OCI-LY1 (cell line): ENCODE data around the gene APBA1.

Experiments used
- H2AFZ ChIP-seq: fragments of 200-600 bp; sonication (generic), shearing (Covaris generic); 2 replicates; pipeline ENCODE4 v1.6.0; 2014; ENCODE audit warnings: antibody characterized with exemption, mild to moderate bottlenecking, low read length
- H3F3A ChIP-seq: fragments of 200-600 bp; sonication (generic), shearing (Covaris generic); 2 replicates; pipeline ENCODE4 v1.6.0; 2014; ENCODE audit warnings: mild to moderate bottlenecking, antibody characterized with exemption, low read length, moderate library complexity; ENCODE audit not compliant: insufficient read depth
- H3K27ac ChIP-seq: fragments of 200-600 bp; sonication (generic); 2 replicates; pipeline ENCODE4 v1.5.1; 2014; ENCODE audit warnings: low read length, mixed run types, mild to moderate bottlenecking, low read depth; ENCODE audit not compliant: poor library complexity, severe bottlenecking
- H3K27me3 ChIP-seq: fragments of 200-600 bp; sonication (generic); 2 replicates; pipeline ENCODE4 v1.6.0; 2014; ENCODE audit warnings: antibody characterized with exemption, mild to moderate bottlenecking, low read length, moderate library complexity; ENCODE audit not compliant: insufficient read depth
- H3K36me3 ChIP-seq: fragments of 200-600 bp; sonication (generic); 2 replicates; pipeline ENCODE4 v1.6.1; 2014; ENCODE audit warnings: mild to moderate bottlenecking, antibody characterized with exemption, low read length, moderate library complexity, mixed read lengths; ENCODE audit not compliant: insufficient read depth
- H3K4me1 ChIP-seq: fragments of 200-600 bp; sonication (generic); 2 replicates; pipeline ENCODE4 v1.5.1; 2014; ENCODE audit warnings: mild to moderate bottlenecking, low read length, moderate library complexity; ENCODE audit not compliant: insufficient read depth, severe bottlenecking
- H3K4me2 ChIP-seq: fragments of 200-600 bp; sonication (generic), shearing (Covaris generic); 2 replicates; pipeline ENCODE4 v1.6.1; 2014; ENCODE audit warnings: low read length
- H3K4me3 ChIP-seq: fragments of 200-600 bp; sonication (generic); 2 replicates; pipeline ENCODE4 v1.5.1; 2014; ENCODE audit warnings: low read length, low read depth, mild to moderate bottlenecking, mixed read lengths; ENCODE audit not compliant: poor library complexity, severe bottlenecking
- H3K79me2 ChIP-seq: fragments of 200-600 bp; shearing (Covaris generic); 2 replicates; pipeline ENCODE4 v1.6.1; 2016; ENCODE audit warnings: mixed run types, low read length, mixed read lengths; ENCODE audit not compliant: insufficient read depth
- H3K9ac ChIP-seq: fragments of 200-600 bp; sonication (generic), shearing (Covaris generic); 2 replicates; pipeline ENCODE4 v1.6.1; 2014; ENCODE audit warnings: mild to moderate bottlenecking, low read length, mixed read lengths
- H3K9me2 ChIP-seq: fragments of 200-600 bp; sonication (generic), shearing (Covaris generic); 2 replicates; pipeline ENCODE4 v1.6.1; 2014; ENCODE audit warnings: low read depth, mild to moderate bottlenecking, low read length, mixed read lengths
- H3K9me3 ChIP-seq: fragments of 200-600 bp; shearing (Covaris generic); 2 replicates; pipeline ENCODE4 v1.6.1; 2014; ENCODE audit warnings: low read length, mixed read lengths
- H4K20me1 ChIP-seq: fragments of 200-600 bp; sonication (generic), shearing (Covaris generic); 2 replicates; pipeline ENCODE4 v1.6.0; 2016; ENCODE audit warnings: mild to moderate bottlenecking, low read length; ENCODE audit not compliant: insufficient read depth
- EZH2 ChIP-seq: fragments of 200-600 bp; sonication (generic), shearing (Covaris generic); IDR thresholded peaks from 2 replicates; pipeline ENCODE4 v1.8.0; 2017; ENCODE audit warnings: borderline replicate concordance, mixed run types, mild to moderate bottlenecking, antibody characterized with exemption, low read length, moderate library complexity, mixed read lengths
- TF ChIP-seq, protein P1 (sequence below): fragments of 200-600 bp; sonication (generic), shearing (Covaris generic); IDR thresholded peaks from 2 replicates; pipeline ENCODE4 v1.5.1; 2017; ENCODE audit warnings: mild to moderate bottlenecking, antibody characterized with exemption, low read length, moderate library complexity, mixed read lengths

The APBA1 gene

DNA sequence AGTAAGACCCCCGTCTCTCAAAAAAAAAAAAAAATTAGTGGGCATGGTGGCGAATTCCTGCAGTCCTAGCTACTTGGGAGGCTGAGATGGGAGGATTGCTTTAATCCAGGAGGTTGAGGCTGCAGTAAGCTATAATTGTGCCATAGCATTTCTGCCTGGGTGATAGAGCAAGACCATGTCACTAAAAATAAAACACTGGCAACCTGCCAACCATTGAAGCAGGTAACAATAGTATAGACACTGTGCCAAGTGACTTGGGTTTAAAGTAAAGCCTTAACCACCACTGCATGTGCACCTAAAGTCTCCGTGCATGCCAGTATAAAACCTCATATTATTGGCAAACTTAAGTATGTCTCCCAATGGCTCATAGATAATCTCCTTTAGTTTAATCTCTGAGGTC lies 3.4 kb upstream of the APBA1 start:
- Histone ChIP-seq H4K20me1 (no peaks in the 10 kb centered on the region), H3K79me2 (no peaks in the 10 kb centered on the region), H3K4me2 (no peak overlapping the region), H3K9me3 (no peaks in the 10 kb centered on the region), H3K4me3 (no peak overlapping the region), H3K9ac (no peak overlapping the region), H3F3A (no peaks in the 10 kb centered on the region), H3K9me2 (no peaks in the 10 kb centered on the region), H2AFZ (no peak overlapping the region), H3K27ac (no peak overlapping the region), H3K4me1 (peaks cover 6% of the 10 kb centered on the region), H3K27me3 (no peaks in the 10 kb centered on the region), H3K36me3 (no peaks in the 10 kb centered on the region)
- TF ChIP-seq EZH2 = no peak
- TF ChIP-seq, protein P1, sequence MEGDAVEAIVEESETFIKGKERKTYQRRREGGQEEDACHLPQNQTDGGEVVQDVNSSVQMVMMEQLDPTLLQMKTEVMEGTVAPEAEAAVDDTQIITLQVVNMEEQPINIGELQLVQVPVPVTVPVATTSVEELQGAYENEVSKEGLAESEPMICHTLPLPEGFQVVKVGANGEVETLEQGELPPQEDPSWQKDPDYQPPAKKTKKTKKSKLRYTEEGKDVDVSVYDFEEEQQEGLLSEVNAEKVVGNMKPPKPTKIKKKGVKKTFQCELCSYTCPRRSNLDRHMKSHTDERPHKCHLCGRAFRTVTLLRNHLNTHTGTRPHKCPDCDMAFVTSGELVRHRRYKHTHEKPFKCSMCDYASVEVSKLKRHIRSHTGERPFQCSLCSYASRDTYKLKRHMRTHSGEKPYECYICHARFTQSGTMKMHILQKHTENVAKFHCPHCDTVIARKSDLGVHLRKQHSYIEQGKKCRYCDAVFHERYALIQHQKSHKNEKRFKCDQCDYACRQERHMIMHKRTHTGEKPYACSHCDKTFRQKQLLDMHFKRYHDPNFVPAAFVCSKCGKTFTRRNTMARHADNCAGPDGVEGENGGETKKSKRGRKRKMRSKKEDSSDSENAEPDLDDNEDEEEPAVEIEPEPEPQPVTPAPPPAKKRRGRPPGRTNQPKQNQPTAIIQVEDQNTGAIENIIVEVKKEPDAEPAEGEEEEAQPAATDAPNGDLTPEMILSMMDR = no peak

DNA sequence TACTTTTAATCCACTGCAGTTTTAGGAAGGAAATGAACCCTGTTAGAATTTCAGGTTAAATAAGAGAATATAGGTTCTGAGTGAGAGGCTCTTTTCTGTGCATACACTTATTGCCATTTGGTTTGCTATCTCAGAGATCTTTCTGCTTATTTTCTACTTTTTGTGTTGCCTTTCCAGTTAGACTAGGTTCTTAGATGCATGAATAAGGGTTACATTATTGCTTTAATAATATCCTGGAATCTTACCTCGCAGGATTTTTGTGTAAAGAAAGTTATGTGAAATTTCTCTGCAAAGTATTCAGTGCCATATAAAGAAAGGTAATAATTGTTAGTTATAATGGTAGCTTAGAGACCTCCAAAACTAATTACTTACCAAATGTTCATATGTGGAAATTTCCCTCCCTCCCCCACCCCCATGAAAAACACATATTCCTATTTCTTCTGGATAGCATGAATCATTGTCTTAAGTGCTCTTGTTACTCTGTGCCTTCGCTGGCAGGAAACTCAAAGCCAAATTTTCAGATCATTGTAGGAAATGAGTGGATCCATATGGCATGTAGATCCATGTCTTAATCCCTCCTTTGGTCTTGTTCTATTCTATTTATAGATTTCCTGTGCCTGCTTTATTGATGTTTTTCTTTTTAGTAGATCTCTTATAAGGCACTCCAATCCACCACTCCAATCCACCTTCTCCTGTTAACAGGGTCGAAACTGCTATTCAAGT lies 2.7 kb upstream of the APBA1 start:
- TF ChIP-seq, protein P1 = no peak
- no peak for TF ChIP-seq EZH2
- peaks cover 6% of the 10 kb centered on the region for H3K4me1 ChIP-seq
- H4K20me1 ChIP-seq = no peaks in the 10 kb centered on the region
- H3K4me3 ChIP-seq = no peak overlapping the region
- H3K79me2 ChIP-seq = no peaks in the 10 kb centered on the region
- no peaks in the 10 kb centered on the region for H3K9me3 ChIP-seq
- no peaks in the 10 kb centered on the region for H3K9me2 ChIP-seq
- H3F3A ChIP-seq = no peaks in the 10 kb centered on the region
- H3K9ac ChIP-seq = no peak overlapping the region
- H3K27ac ChIP-seq = no peak overlapping the region
- no peaks in the 10 kb centered on the region for H3K36me3 ChIP-seq
- H3K4me2 ChIP-seq = no peak overlapping the region
- no peak overlapping the region for H2AFZ ChIP-seq
- H3K27me3 ChIP-seq = no peaks in the 10 kb centered on the region

DNA sequence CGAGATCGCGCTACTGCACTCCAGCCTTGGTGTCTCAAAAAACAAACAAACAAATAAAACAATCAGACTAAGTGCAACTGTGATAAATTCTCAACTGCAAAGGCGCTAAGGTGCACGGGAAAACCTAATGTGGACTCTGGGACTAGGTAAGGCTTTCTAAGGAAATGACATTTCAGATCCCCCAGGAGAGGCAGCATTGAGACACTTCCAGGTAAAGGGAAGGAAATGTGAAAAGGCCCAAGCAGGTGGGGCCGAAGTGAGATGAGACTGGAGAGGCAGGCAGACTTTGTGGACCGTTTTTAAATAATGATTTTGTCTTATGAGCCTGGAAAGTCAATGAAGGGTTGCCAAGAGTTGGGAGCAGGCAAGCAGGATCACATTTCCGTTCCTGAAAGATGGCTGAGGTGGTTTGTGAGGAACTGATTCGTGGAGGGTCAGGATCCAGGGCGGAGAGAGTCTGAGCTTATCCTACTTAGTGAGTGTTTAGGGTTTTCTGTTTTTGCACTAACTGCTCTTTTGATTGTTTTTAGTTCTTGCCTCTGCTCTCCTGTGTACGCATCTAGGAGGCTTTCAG lies 2.0 kb upstream of the APBA1 start:
- H3K4me2 ChIP-seq = no peak overlapping the region

More for the DNA sequence above, 2.0 kb upstream of the APBA1 start:
- no peak overlapping the region for H3K4me3 ChIP-seq
- no peaks in the 10 kb centered on the region for H3K27me3 ChIP-seq
- H3K36me3 ChIP-seq = no peaks in the 10 kb centered on the region
- no peaks in the 10 kb centered on the region for H3K9me3 ChIP-seq
- no peaks in the 10 kb centered on the region for H3F3A ChIP-seq
- no peaks in the 10 kb centered on the region for H3K79me2 ChIP-seq
- H4K20me1 ChIP-seq = no peaks in the 10 kb centered on the region
- H3K27ac ChIP-seq = no peak overlapping the region
- H2AFZ ChIP-seq = no peak overlapping the region
- TF ChIP-seq, protein P1 = no peak
- TF ChIP-seq EZH2 = no peak
- no peak overlapping the region for H3K9ac ChIP-seq
- no peaks in the 10 kb centered on the region for H3K9me2 ChIP-seq
- peaks cover 6% of the 10 kb centered on the region for H3K4me1 ChIP-seq
